Measurements from ENCODE around the gene DCAF7. TPM values are rescaled to one million over a fixed set of nuclear protein-coding genes. Genes with fewer than 3 reads are reported as not detected.

Gene DCAF7, protein sequence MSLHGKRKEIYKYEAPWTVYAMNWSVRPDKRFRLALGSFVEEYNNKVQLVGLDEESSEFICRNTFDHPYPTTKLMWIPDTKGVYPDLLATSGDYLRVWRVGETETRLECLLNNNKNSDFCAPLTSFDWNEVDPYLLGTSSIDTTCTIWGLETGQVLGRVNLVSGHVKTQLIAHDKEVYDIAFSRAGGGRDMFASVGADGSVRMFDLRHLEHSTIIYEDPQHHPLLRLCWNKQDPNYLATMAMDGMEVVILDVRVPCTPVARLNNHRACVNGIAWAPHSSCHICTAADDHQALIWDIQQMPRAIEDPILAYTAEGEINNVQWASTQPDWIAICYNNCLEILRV
- total RNA-seq = 8.2 and 8.8 TPM in 2 replicates

DNA sequence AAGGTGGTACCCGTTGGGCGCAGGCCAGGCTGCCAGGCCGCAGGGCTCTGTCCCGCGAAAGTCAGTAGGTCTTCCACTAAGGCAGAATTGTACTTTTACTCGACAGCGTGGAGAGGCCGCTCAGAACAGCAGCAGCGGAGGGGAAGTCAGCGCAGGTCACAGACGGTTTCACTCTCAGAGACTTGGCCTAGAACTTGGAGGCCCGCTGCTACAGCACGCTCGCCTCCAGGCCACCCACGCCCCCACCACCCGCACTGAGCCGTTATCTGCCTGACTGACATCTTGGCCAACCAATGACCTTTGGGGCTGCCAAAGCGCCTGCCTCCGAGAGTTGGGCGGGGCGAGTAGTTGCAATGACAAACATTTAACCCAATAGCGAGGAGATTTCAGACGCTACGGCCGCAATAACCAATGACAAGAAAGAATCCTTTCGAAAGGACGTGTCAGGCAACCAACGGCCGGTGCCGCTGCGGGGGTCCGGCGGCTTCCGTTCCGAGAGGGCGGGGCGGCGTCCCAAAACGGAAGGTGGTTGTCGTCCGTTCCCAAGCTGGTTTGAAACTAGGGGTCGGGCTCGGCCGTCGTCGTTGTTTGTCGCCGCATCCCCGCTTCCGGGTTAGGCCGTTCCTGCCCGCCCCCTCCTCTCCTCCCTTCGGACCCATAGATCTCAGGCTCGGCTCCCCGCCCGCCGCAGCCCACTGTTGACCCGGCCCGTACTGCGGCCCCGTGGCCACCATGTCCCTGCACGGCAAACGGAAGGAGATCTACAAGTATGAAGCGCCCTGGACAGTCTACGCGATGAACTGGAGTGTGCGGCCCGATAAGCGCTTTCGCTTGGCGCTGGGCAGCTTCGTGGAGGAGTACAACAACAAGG is at the start of gene DCAF7:
DCAF7 (plus strand) TSS at position 532 of the 871 bp plus-strand sequence; CDS start at position 733, 201 bp downstream.

DNA sequence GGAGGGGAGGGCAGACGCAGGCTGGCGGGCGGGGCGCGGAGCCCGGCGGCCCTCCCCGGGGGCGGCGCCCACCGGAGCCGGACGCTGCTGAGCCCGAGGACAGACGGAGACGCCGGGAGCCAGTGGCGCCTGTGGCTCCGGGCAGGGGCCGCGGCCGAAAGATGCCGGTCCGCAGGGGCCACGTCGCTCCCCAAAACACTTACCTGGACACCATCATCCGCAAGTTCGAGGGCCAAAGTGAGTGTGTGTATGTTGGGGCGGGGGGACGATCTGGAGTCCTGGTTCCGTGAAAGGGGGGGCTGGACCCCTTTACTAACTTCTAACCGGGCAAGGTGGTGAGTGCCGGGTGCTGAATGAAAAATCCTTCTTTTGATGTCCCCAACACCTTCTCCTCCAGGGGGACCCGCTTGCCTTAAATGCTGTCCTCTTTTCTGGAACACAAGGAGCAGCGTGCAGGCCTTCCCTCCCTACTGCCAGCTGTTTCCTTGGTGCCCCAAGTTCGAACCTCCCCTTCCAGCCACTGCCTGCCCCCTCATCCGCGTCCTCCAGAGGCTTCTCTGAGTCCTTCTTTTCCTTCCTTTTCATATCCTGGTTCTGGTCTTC is 26.9 kb upstream of the DCAF7 start, which contains the start of gene KCNH6:
KCNH6 (plus strand) TSS at position 106 of the 603 bp plus-strand sequence; CDS start at position 162, 56 bp downstream.

DNA sequence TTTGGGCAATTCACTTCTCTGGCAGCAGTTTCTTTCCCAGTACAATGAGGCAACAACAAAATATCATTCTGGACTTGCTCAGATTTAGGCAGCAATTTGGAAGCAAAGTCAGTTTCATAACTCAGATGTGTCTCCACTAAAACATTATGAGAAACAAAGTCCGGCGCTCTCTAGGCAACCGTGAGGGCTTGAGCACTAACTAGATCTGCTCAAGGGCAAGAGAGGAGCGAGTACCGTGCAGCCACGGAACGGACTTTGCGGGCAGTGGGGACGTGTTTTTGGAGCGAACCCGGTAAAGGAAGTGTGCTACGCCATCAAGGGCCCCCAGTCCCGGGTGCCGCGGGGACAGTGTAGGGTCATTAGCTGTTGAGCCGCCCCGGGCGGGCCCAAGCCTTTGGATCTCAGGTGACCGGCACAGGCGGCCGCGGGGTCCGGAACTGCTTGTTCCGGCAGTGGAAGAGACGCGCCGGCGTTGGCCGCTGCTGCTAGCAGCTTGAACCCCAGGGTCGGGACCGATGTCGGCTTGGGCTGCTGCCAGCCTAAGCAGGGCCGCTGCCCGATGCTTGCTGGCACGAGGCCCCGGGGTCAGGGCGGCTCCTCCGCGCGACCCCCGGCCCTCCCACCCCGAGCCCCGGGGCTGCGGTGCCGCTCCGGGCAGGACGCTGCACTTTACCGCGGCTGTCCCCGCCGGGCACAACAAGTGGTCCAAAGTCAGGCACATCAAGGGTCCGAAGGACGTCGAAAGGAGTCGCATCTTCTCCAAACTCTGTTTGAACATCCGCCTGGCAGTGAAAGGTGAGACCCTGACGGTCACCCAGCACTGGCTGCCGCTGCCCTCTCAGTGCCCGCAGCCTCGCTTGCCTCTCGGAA is 50.5 kb downstream of the DCAF7 start, which contains the start of gene TACO1:
TACO1 (plus strand) TSS at position 327 of the 870 bp plus-strand sequence; CDS start at position 516, 189 bp downstream.

DNA sequence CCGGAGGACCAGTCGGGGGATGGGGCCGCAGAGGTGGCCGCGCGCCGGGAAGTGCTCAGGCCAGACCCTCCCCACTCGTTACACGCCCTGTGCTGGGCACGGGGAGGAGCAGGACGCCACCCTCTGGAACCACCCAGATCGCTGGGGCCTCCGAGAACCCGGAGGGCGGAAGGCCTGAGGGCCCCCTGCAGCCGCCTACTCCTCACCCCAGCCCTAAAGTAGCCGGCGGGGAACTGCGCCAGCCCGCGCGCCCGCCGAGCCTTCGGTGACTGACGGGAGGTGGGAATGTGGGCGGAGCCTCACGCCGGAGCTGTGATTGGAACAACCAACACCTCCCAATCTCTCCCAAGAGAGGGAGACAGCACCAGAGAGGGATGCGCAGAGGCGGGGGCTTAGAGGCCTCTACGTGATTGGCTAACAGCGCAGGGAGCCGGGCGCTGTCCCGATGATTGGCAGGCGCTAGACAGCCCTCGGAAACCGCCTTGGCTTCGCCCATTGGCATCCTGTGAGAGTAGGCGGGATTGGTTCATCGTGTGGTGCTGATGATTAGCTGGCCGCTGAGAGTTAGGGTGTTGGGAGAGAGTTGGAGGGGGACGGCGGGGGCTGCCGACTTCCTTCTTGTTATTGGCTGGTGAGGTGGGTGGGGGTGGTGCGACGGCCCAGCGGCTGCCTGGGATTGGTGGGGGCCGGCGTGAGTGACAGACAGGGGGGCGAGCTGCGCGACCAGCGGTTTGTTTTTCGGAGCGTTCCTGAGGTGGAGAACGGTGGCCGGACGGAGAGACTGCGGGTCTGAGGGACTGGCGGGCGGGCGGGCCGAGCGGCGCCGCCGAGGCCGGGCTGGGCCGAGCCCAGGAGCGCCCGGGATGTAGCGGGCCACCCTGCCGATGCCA is 71.7 kb downstream of the DCAF7 start, which contains the start of gene MAP3K3:
MAP3K3 (plus strand) TSS at position 734 of the 890 bp plus-strand sequence. CDS start 343 bp downstream, outside the sequence.

Other genes starting within 250 kb of the DCAF7 start
- gene CYB561, start 104.2 kb upstream of the DCAF7 start, total RNA-seq = 14.3 and 24.1 TPM in 2 replicates
- gene ACE, start 73.4 kb upstream of the DCAF7 start, total RNA-seq = 12.6 and 18.0 TPM in 2 replicates
- gene KCNH6, start 27.1 kb upstream of the DCAF7 start, total RNA-seq = not detected in 2 replicates
- 12.6 and 14.1 TPM in 2 replicates for gene TACO1, start 50.4 kb downstream of the DCAF7 start, total RNA-seq
- 18.3 and 38.5 TPM in 2 replicates for gene MAP3K3, start 71.9 kb downstream of the DCAF7 start, total RNA-seq
- 2.0 and 3.3 TPM in 2 replicates for gene LIMD2, start 149.6 kb downstream of the DCAF7 start, total RNA-seq
- 17.3 and 19.7 TPM in 2 replicates for gene STRADA, start 191.3 kb downstream of the DCAF7 start, total RNA-seq
- 52.5 and 59.6 TPM in 2 replicates for gene CCDC47, start 223.1 kb downstream of the DCAF7 start, total RNA-seq
- 58.6 and 60.1 TPM in 2 replicates for gene DDX42, start 223.7 kb downstream of the DCAF7 start, total RNA-seq

Measured in bronchial smooth muscle cell (primary cell).